SH-SY5Y (cell line): ENCODE measurements around the gene POR.

ENCODE experiments used
- GATA2 ChIP-seq: IDR thresholded peaks from 2 replicates; pipeline ENCODE4 v1.6.1; 2011; ENCODE audit warnings: mild to moderate bottlenecking, low read depth, low read length
- GATA3 ChIP-seq: IDR thresholded peaks from 2 replicates; pipeline ENCODE4 v1.6.1; 2011; ENCODE audit warnings: low read depth, mild to moderate bottlenecking, low read length, moderate library complexity

The POR gene

DNA sequence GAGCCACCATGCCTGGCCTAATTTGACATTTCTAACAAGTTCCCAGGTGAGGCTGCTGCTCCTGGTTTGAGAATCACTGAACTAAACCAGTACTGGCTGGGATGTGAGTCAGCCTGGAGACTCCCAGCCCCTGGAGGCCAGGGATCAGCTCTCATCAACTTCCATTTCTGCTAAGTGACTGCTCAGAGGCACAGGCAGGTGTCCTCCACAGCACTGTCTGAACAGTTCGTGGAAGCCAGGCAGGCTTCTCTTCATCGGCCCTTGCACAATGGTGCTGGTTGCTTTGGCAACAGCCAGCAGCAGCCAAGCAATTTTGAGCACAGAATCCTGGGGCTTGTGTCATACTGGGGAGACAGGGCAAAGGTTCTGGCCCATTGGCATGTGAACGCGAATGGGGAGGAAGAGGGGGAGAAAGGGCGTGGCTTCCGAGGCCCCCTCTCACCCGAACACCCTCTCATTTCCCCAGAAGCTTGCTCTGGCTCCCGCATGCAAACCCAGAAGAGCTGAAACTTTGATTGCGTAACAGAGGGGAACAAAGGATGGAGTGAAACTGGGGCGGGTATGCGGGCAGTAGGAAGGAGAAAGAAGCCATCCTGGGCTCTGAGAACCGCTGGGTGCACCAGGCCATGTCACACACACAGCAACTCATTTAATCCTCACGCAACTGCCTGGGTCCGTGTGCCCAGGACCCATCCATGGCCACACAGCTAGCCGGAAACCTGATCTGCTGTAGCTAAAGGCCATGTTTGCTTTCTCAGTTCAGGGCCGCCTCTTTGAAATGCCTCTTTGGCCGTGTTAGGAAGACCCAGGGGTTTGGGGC is 9.0 kb upstream of the POR start:
- TF ChIP-seq GATA3 (no peak), GATA2 (no peak)

DNA sequence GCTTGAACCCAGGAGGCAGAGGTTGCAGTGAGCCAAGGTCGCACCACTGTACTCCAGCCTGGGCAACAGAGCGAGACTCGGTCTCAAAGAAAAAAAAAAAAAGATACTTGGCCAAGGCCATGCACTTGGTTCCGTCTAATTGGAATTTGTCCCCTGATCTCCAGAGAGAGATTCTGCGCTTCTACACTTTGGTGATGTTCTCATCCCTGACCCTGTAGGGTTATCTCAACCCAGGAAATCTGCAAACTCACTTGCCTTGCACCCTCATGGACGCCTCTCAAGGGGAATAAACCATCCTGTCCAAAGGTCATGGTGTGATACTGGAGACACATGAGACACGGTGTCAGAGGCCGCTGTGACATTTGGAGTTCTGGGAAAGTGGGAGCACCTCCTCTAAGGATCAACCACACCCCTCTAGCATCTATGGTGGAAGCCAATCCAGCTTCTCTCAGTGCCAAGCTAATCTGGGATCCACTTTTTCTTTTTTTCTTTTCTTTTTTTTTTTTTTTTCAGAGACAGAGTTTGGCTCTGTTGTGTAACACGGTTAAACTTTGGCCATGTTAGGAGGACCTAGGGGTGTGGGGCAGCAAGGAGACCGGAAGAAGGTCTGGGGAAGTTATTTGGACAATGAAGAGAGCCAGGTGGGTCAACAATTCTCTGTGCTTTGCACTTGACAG is 7.8 kb upstream of the POR start:
- TF ChIP-seq GATA2 (no peak), GATA3 (no peak)

DNA sequence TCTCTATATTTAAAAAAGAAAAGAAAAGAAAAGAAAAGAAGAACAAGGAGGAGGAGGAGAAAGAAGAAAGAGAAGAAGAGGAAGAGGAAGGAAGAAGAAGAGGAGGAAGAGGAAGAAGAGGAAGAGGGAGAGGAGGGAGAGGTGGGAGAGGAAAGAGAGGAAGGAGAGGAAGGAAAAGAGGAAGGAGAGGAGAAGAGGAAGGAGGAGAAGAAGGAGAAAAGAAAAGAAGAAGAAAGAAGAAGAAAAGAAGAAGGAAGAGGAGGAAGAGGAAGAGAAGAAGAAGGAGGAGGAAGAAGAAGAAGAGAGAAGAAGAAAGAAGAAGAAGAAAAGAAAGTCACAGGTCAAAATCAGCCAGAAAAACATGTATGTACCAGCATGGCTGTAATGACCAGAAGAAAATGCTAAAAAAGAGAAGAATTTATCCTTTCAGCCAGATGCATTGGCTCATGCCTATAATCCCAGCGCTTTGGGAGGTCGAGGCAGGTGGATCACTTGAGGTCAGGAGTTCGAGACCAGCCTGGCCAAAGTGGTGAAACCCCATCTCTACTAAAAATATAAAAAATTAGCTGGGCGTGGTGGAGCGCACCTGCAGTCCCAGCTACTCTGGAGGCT is 5.3 kb upstream of the POR start:
- TF ChIP-seq GATA3 = no peak
- no peak for TF ChIP-seq GATA2

GRCh38 chr7:75913437-75913836 is 1.5 kb upstream of the POR start:
- TF ChIP-seq GATA3 (no peak), GATA2 (no peak)

DNA sequence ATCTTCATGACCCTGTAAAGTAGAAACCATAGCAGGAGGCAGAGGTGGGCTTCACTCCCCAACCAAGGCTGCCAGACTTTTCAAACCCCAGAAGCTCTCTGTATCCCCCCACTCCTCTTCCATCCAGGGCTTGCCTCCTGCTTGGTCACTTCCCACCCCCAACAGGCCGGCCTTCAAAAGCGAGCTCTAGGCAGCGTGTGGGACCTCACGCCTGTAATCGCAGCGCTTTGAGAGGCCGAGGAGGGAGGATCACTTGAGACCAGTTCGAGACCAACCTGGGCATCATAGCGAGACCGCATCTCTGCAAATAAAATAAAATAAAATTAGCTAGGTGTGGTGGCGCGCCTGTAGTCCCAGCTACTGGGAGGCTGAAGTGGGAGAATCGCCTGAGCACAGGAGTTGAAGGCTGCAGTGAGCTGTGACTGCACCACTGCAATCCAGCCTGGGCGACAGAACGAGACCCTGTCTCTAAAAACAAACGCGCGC is 743 bp upstream of the POR start:
- TF ChIP-seq GATA2 (no peak), GATA3 (no peak)

- no peak for TF ChIP-seq GATA3
- no peak for TF ChIP-seq GATA2
These were observed 631 bp downstream of the POR start for GRCh38 chr7:75915416-75916156.

DNA sequence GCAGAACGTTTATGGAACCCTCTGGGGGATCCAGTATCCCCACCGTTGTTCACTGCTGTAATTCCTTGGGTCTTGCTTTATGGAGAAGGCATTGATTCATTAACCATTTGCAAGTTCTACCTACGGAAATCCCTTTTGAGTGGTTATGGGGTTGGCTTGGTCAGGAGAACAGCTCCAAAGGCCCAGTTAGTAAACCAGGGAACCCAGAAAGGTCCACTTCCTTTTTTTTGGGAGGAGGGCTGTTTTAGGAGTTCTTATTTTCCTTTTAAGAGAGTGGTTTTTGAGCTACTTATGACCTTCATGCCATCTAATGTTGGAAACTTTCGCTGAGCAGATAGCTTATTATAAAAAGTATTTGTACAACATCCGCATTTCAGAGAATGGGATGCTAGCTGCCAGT is 1.3 kb downstream of the POR start:
- no peak for TF ChIP-seq GATA2
- no peak for TF ChIP-seq GATA3

DNA sequence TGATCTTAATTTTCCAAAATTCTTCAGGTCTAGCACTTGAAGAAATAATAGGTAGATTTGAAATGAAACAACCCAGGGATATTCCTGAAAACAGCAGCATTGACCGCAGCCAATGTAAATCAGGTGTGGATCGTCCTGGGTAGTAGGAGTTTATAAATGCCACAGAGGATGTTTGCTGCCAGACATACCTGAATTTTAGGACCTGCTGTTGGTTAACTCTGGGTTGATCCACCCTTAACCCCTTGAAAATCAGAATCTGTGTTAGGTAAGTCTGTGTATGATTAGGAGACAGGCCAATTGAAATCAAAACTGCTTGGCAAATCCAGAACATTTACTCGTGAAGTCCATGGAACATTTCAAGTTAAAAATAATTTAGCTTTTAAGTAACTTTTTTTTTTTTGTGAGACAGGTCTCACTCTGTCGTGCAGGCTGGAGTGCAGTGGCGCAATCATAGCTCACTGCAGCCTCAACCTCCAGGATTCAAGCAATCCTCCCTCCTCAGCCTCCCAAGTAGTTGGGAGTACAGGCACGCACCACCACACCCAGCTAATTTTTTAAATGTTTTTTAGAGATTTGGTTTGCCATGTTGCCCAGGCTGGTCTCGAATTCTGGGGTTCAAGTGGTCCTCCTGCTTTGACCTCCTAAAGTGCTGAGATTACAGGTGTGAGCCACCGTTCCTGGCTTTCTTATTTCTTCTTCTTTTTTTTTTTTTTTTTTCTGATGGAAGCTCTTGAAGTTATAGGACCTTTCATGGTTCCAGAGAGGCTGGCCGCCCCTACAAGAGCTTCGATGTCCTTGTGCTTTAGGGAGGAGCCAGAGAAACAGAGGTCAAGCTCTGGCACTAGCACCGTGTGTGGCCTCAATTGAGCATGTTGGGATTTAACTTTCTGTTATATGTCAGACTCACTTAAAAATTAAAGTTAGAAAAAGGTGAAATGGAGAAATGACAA is 2.0 kb downstream of the POR start:
- TF ChIP-seq GATA2 = no peak
- TF ChIP-seq GATA3 = no peak

GRCh38 chr7:75920431-75921161 is 5.6 kb downstream of the POR start:
- no peak for TF ChIP-seq GATA2

GRCh38 chr7:75921479-75921878 is 6.5 kb downstream of the POR start:
- no peak for TF ChIP-seq GATA3
- no peak for TF ChIP-seq GATA2

DNA sequence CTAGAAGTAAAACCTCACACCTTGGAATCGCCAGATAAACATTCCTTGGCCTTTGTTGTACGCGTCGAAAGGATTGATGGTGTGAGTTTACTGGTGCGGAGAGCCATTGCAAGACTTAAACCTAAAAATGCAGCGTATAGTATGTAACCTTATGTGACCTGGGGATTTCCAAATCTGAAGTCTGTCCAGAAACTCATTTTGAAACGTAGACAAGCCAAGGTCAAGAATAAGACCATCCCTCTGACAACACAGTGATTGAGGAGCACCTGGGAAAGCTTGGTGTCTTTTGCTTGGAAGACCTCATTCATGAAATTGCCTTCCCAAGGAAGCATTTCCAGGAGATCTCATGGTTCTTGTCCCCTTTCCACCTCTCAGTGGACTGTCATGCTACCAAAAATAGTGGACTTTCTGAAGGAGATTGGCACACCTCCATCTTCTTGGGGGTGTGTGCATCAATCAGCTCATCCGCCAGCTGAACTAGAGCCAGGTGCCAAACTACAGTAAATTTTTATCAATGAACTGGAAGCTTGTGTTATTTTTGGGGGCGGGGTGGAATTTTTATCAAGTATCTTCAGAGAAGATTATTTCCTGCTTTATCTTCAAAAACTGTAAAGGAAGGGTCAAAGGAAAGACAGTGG is 8.1 kb downstream of the POR start:
- TF ChIP-seq GATA2 (no peak), GATA3 (no peak)

- no peak for TF ChIP-seq GATA3
- TF ChIP-seq GATA2 = no peak
These were observed 9.3 kb downstream of the POR start for GRCh38 chr7:75924256-75924655.
